Iris pigment epithelial cell (primary cell): ENCODE results near the gene EEF1AKMT3.
"Not testable (repeated sequence)": the region's sequence is repeated elsewhere in the genome, so short reads cannot be mapped to it uniquely, and the experiment has no call there.

ENCODE experiments used
- DNase-seq: peaks from one replicate; pipeline ENCODE4 v3.0.0-alpha.2; 2011; ENCODE audit warnings: low read depth

EEF1AKMT3 gene

DNA sequence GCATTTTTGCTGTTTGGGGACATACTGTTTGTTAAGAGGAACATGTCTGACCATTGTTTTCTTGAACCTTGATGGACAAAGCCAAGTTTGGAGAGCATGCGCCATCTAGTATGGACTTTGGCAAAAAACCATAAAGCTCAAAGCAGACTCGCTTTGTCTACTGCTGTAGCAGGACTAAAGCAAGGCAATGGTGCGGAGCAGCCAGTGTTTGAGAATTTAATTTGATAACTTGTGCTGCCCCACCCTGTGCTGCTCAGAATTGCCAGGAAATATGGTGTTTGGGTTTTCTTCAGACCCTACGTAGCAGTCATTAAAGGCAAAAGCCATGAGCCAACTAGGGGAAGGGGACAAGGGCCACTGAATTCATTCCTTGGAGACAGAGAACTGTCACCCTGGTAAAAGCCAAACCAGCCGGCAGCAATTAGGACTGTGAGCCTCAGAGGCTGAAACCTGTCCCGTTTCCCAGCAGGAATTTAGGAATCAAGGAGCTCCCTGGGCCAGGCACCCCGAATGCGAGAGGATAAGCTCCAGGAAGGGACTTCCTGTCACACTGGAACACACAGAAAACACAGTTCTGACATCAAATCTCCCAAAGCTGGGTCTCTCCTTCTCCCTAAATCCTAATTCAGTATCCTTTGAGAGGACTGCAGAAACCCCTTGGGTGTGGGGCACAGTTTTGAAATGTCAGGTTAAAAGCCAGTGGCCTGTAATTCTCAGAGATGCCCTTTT is 45.0 kb downstream of the EEF1AKMT3 start:
- DNase-seq, result no peak

DNA sequence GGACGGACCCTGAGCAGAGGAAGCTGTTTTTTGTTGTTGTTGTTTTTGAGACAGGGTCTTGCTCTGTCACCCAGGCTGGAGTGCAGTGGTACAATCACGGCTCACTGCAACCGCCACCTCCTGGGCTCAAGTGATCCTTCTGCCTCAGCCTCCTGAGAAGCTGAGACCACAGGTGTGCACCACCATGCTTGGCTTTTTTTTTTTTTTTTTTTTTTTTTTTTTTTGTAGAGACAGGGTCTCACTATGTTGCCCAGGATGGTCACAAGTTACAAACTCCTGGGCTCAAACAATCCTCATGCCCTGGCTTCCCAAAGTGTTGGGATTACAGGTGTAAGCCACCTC is 45.5 kb downstream of the EEF1AKMT3 start:
- DNase-seq, result not testable (repeated sequence)

DNA sequence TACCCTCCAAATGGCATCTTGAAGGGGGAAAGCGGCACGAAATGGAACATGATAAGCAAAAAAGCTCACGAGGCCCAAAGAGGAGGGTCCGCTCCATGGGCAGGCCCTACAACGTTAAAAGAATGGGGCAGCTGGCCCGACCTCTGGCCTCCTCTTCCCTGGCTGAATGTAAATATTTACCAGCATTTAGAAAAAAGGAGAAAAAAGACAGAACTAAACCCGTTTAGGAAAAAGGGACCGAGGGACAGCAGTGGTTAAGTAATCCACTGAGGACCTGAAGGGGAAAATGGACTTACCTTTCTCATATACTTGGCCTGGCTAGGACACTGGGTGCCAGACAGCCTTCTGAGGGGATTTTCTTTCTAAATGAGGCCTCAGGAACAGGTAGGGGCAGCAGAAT is 47.7 kb downstream of the EEF1AKMT3 start:
- not testable (repeated sequence) for DNase-seq

DNA sequence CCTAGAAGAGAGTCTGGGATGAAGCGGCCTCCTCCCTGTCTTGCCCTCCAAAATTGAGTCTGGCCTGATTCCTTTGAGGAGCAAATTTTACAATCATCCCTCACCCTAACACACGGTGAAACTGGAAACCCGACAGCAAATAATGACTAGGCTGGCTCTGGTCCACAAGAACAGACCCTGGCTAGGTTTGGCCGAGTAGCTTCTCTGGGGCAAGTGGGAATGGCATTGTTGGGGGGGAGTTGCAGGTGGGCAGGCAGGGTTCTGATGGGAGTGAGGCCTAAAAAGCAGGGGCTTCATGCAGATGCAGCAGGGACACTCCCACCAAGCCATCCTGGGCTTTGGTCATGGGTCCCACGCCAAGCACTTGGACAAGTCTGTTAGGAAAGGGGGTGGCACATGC is 48.6 kb downstream of the EEF1AKMT3 start:
- DNase-seq, result not testable (repeated sequence)

DNA sequence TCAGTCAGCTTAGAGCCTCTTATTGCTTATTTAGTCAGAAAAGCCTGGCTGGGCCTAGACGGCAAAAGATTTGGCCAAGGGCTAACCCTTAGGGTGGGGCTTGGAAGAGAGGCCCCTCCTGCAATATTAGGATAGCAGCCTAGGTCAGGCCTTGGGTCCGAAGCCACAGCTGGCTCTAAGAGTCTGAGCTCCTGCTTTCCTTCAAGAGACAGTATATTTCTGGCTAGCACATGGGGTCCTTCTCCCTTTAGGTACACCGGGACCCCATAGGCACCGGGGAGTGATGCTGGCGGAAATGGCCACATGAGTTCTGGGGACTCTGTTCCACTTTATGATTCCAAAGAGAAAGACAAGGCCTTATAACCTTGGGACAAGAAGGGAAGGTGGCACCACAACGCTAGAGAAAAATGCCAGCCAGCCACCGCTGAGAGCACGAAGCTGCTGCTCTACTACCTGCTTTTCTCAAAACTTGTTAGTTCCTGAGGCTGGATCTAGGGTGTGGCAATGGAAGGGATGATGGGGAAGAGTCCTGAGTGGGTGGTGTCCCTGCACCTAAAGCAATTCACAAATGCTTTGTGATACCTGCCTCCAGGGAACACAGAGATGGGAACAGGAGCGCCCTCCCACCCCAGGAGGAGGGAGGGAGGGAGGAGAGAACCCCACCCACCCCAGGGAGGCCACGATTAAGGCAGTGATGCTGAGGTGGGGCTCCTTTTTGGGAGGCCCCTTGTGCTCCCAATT is 49.2 kb downstream of the EEF1AKMT3 start:
- DNase-seq, result no peak

DNA sequence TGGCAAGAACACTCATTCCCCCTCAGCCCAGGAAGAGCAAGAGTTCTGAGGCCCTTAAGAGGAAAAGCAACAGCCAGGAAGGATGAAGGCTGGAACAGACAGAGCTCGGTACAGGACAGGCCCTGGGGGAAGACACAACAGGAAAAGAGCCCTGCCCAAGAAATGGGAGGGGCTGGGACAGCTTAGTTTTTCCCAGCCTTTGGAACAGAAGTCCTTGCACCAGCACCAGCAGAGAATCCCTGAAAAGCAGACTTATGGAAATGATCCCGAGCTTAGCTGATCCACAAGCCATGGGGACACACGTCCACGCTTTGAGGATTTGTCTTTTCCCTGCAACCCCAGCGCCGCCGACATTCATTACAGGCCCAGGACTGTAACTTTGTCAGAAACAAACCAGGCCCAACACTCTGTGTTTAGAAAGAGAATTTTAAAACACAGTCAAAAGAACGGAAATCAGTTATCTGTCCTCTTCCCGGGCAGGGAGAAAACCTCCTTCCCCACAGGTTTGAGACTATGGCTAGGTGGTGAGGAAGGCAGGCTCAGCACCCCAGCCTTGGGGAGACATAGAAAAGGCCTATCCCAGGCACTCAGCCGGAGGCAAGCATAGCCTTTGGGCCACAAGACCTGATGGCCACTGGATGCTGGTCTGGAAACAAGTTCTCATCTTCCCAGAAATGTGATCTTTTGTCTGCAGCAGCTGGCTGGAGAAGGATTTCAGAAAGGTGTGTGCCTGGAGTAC is 50.1 kb downstream of the EEF1AKMT3 start:
- DNase-seq, result no peak

DNA sequence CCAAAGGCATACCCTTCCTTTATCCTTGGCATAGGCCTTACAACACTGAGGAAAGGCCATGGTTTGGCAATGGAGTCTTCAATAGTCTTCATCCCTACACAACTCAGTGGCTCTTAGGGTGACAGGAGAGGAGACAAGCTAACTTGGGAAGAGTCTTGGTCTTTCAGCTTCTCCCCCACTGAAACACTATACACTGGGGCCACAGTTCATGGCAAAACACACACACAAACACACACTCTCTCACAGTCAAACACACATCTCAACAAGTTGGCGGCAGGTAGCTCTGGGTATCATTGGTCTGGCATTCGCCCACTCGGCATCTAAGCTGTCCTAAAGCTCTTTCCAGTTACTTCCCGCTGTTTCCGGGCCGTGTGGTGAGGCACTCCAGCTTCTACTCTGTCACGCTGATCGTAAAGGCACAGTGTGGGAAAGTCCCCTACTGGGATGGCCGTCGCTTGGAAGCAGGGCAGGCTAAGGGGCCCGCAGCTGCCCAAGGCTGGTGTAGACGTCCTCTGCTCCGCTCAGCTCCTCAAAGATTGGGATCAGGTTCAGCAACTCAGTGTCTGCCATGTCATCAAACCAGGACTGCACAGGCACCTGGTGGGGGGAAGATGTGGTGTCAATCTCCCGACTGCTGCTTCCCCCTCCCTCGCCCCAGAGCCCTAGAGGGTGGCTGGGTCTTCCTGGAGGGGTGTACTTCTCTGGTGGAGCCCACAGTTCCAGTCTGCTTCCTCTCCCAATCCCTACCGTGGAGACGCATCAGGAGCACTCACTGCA is 50.9 kb downstream of the EEF1AKMT3 start:
- DNase-seq, result no peak

DNA sequence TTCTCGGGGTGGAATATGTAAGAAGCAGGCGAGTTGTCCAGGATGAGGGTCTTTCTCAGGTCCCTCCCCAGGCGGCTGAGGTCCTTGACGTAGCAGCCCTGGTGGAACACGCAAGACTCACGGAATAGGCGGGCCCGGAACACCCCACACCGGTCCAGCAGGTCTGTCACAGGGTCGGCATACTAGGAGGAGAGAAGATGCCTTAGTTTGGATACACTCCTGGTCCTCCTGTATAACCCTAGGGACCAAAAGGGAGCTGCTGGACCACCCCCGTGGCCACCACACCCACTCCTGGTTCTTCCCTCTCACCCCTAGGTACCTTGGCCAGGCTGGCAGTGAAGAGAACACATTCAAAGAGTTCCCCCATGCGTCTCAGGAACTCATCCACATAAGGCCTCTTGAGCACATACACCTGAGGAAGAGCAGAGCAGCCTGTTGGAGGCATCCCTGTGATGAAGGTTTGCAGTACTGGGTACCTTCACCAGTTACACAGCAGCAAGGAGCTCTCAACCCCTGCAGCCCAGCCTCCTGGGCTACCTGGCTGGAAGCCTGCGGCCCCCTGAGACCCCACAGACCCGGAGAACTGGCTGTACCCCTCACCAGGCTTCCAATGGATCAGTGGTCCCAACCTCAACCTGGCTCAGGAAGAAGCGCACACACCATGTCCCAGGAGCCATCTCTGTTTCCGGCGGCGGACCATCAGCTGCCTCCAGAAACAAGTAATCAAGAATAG is 51.7 kb downstream of the EEF1AKMT3 start:
- DNase-seq, result no peak

DNA sequence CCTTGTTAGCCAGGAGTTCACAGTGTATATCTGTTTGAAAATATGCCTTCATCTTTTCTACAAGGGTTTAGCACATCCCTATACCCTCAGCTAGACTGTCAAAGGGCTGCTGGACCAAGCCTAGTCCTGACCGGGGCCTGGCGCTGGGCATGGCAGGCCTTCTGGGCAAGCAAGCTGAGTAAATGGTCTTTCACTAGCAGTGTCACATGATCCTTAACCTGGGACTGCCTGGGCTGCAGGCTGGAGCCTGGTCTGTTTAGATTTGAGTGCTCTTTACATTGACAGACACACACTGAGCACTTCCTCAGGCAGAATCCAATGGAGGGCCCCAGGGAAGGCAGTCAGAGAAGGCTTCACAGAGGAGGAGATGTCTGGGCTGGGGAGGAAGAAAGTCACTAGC is 53.0 kb downstream of the EEF1AKMT3 start:
- no peak for DNase-seq

DNA sequence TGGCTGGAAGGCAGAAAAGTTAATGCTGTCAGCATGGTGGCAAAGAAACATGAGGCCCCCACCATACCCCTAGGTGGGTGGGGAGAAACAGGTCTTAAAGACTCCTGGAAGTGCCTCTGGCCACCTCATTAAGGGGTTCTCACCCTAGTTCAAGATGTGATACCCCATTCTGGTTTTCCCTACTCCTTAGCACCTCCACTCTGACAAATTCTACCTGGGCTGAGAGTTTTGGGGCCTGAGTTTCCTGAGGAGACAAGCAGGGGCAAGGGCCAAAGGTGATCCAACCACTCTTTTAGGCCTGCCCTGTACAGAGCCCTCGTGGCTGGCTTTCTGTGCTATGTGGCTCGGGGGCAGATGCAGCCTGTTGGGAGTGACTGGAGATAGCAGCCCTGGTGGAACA is 54.0 kb downstream of the EEF1AKMT3 start:
- no peak for DNase-seq

DNA sequence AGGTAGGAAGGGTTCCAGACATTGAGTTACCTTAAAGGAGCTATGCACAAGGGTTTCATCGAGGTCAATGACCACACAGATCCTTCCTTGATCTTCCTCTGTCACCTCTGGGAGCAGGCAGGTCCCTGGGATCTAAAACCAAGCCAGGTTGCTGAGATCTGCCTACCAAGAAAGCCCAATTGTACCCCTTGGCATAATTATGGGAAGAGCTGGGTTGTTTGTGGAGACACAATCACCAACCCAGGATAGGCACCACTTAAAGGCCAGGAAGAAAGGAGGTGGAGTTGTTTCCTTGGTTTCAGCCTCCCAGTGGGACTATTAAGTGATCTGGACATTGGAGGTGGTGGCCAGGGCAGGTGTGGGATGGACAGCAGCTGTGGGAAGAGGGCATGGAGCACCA is 54.6 kb downstream of the EEF1AKMT3 start:
- DNase-seq, result no peak

DNA sequence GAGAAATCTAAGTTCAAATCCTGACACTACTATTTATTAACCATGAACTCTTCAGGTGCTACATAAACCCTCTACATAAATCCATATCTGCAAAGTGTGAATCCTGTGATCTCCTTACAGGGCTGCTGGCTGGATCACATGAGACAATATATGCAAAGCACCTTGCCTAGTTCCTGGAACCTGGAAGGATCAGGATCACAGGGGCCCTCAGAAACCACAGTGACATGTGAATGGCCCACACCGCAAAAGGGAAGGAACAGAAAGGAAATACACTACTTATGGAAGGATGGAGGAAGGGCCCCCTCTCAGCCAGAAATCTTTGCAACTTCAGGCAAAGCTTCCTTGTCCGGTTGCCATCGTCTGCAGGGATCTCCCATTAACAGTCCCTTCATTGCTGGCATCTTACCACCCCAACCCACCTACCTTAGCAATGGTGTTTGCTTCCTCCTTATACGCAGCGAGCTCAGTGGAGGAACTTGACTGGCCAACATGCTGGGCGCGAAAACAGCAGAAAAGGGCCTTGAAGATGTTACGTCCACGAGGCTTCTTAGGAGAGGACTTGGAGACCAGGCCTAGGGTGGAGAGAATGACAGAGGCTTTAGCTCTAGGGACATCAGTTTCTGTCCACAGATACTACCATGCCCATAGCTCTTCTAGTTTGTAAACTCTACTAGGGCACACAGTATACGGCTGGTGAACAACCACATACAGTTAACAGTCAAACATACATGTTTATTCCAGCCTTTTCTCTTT is 56.8 kb downstream of the EEF1AKMT3 start:
- no peak for DNase-seq

DNA sequence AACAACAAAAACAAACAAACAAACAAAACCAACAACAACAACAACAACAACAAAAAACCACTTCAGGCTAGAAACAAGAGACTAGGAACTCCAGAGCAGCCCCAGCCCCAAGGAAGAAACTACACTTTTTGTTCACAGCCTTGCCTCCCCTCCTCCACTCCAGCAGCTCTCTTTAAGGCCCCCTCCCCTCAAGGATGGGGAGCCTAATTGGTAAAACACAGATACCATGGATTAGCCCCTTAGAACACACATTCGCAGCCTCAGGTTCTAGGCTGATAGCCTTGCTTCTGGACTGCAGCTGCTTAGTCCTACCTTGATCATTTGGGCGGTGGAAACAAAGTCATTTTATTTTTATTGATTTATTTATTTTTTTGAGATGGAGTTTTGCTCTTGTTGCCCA is 58.0 kb downstream of the EEF1AKMT3 start:
- no peak for DNase-seq
